Activated B cell treated with CpG ODN at 0.5 μM for 24 hours (primary cell): Measurements from ENCODE around the gene GPRASP2. TPM values are rescaled to one million over a fixed set of nuclear protein-coding genes. Genes with fewer than 3 reads are reported as not detected.

Experiments used
- ATAC-seq: fragments of 200-7000 bp; cut with Tn5 transposase; one replicate; pipeline ENCODE4 v1.10.0; 2021; ENCODE audit warnings: low read depth, mild to moderate bottlenecking, moderate library complexity
- CTCF ChIA-PET: fragments of 350-600 bp; sonication (Branson Sonifier 250); formaldehyde crosslinking; loops from one replicate; lab custom pipeline; 2021; ENCODE audit warnings: antibody characterized with exemption; lab: Charles Lee
- POLR2A ChIA-PET: fragments of 350-600 bp; sonication (Branson Sonifier 250); formaldehyde crosslinking; loops from one replicate; lab custom pipeline; 2021; ENCODE audit warnings: antibody characterized with exemption; lab: Charles Lee
- DNase-seq: peaks from one replicate; pipeline ENCODE4 v3.0.0; 2022
- H3K27ac Mint-ChIP-seq: one replicate; pipeline ENCODE4 v1.8.0; 2020; ENCODE audit warnings: mixed read lengths
- H3K27me3 Mint-ChIP-seq: one replicate; pipeline ENCODE4 v1.8.0; 2021; ENCODE audit warnings: mixed read lengths
- H3K36me3 Mint-ChIP-seq: one replicate; pipeline ENCODE4 v1.8.0; 2021; ENCODE audit warnings: low read depth, mixed read lengths
- H3K4me1 Mint-ChIP-seq: one replicate; pipeline ENCODE4 v1.8.0; 2021; ENCODE audit warnings: mixed read lengths
- H3K4me3 Mint-ChIP-seq: one replicate; pipeline ENCODE4 v1.8.0; 2020; ENCODE audit warnings: mild to moderate bottlenecking, mixed read lengths
- H3K9me3 Mint-ChIP-seq: one replicate; pipeline ENCODE4 v1.8.0; 2020; ENCODE audit warnings: mixed read lengths
- intact Hi-C: fragments of 100-400 bp; cut with micrococcal nuclease; formaldehyde crosslinking; loops from one replicate; pipeline ENCODE4 v1.15.1; 2024
- total RNA-seq: library from RNA; stranded (reverse); gene quantifications from 2 replicates; pipeline ENCODE4 v1.2.3, GENCODE V29; 2022
- TF ChIP-seq, protein P1 (sequence below): fragments of 200-600 bp; IDR thresholded peaks from one replicate; pipeline ENCODE4 v1.8.0; 2022; ENCODE audit warnings: antibody characterized with exemption, mild to moderate bottlenecking

The GPRASP2 gene
- total RNA-seq, 1 donor from 2014 or later: 0.16 TPM

DNA sequence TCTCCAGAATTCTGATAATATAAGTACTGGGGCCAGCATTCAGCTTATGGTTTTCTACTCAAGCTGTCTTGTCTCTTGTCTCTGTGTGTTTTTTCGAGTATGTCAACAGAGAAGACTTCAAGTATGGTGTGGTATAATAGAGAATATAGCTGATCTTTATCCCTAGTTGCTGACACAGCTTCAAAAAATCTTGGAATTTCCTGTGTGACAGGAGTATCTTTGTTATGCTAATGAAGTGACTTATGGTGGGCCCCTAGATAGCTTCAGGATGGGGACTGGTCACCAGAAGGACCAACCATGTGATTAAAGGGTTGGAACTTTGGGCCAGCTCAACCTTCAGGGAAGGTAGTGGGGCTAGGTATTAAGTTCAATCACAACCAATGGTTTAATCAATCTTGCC is 11.2 kb downstream of the GPRASP2 start:
- intact Hi-C loops: loop anchor here (5.0 kb wide), 1 partner anchor 66 kb away; no protein-coding TSS in a partner anchor
- peaks cover 12% of the 10 kb centered on the region for H3K4me1 Mint-ChIP-seq
- no peaks in the 10 kb centered on the region for H3K27me3 Mint-ChIP-seq
- DNase-seq: no peak
- peaks cover 3% of the 10 kb centered on the region for H3K36me3 Mint-ChIP-seq
- no peak overlapping the region for H3K4me3 Mint-ChIP-seq
- TF ChIP-seq, protein P1, sequence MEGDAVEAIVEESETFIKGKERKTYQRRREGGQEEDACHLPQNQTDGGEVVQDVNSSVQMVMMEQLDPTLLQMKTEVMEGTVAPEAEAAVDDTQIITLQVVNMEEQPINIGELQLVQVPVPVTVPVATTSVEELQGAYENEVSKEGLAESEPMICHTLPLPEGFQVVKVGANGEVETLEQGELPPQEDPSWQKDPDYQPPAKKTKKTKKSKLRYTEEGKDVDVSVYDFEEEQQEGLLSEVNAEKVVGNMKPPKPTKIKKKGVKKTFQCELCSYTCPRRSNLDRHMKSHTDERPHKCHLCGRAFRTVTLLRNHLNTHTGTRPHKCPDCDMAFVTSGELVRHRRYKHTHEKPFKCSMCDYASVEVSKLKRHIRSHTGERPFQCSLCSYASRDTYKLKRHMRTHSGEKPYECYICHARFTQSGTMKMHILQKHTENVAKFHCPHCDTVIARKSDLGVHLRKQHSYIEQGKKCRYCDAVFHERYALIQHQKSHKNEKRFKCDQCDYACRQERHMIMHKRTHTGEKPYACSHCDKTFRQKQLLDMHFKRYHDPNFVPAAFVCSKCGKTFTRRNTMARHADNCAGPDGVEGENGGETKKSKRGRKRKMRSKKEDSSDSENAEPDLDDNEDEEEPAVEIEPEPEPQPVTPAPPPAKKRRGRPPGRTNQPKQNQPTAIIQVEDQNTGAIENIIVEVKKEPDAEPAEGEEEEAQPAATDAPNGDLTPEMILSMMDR: no peak
- ChIA-PET POLR2A (no interaction called here), CTCF (no interaction called here)
- H3K9me3 Mint-ChIP-seq: no peaks in the 10 kb centered on the region
- H3K27ac Mint-ChIP-seq: no peak overlapping the region
- ATAC-seq: no peak

DNA sequence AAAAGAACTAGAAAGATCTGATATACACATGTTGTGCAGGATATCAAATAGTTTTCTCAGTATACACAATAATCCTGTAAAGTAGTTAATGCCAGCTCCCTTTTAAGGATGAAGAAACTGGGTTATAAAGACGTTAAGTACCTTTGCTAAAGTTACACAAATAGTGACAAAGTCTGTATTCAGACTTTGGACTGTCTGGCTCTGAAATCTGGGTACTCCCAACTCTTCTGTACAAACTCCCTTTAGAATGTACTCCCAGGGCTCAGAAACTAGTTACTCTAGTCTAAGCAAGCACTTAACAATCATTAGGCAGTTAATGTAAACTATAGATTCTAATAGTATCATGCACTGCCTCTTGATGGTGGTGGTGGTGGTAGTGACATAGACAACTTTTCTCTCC is 15.5 kb downstream of the GPRASP2 start:
- H3K27me3 Mint-ChIP-seq: no peaks in the 10 kb centered on the region
- no peaks in the 10 kb centered on the region for H3K36me3 Mint-ChIP-seq
- POLR2A ChIA-PET: no interaction called here
- TF ChIP-seq, protein P1: no peak
- DNase-seq: no peak
- no peak overlapping the region for H3K4me3 Mint-ChIP-seq
- CTCF ChIA-PET: no interaction called here
- H3K27ac Mint-ChIP-seq: no peak overlapping the region
- H3K4me1 Mint-ChIP-seq: no peaks in the 10 kb centered on the region
- ATAC-seq: no peak
- intact Hi-C loops: no loop called here
- no peaks in the 10 kb centered on the region for H3K9me3 Mint-ChIP-seq

DNA sequence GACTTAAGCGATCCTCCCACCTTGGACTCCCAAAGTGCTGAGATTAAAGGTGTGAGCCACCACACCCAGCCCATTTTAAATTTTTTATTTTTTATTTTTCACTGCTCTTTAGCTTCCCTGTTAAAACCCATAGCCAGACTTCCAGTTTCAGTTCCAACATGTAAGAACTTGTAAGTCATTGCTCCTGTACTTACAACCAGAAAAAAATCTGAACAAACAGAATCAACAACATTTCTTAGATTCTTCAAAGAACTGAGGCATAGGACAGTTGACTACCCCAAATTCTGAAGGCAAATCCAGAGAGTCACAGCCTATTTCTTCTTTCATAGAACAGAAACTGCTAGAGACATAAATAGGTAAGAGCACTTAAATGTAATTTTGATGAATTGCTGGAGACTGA is 16.4 kb downstream of the GPRASP2 start:
- intact Hi-C loops: no loop called here
- CTCF ChIA-PET: no interaction called here
- Mint-ChIP-seq H3K4me3 (no peak overlapping the region), H3K36me3 (no peaks in the 10 kb centered on the region), H3K27me3 (no peaks in the 10 kb centered on the region), H3K4me1 (no peaks in the 10 kb centered on the region), H3K9me3 (no peaks in the 10 kb centered on the region), H3K27ac (no peak overlapping the region)
- POLR2A ChIA-PET: no interaction called here
- ATAC-seq (no peak), DNase-seq (no peak)
- TF ChIP-seq, protein P1: no peak

DNA sequence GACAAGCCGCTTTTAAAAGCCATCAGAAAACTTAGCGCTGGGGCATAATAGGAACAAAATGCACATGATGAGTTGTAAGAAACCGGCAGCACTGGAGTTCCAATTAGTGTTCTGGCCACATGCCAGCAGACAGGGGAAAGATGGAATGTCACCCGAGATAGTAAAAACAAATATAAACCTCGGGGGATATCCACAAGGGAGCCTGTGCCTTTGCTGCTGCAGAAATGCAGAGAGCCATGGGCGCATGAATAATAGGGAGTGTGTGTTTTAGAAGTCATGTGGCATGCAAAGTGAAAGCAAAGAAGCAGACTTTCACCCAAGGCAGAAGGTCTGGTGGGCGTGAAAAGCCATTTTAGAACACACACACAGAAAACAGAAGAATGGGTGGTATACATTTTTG is 27.4 kb downstream of the GPRASP2 start:
- TF ChIP-seq, protein P1: no peak
- Mint-ChIP-seq H3K9me3 (no peaks in the 10 kb centered on the region), H3K27ac (no peak overlapping the region), H3K4me1 (no peaks in the 10 kb centered on the region), H3K4me3 (no peak overlapping the region), H3K36me3 (no peaks in the 10 kb centered on the region), H3K27me3 (no peaks in the 10 kb centered on the region)
- ATAC-seq (no peak), DNase-seq (no peak)
- ChIA-PET CTCF (no interaction called here), POLR2A (no interaction called here)
- intact Hi-C loops: no loop called here

DNA sequence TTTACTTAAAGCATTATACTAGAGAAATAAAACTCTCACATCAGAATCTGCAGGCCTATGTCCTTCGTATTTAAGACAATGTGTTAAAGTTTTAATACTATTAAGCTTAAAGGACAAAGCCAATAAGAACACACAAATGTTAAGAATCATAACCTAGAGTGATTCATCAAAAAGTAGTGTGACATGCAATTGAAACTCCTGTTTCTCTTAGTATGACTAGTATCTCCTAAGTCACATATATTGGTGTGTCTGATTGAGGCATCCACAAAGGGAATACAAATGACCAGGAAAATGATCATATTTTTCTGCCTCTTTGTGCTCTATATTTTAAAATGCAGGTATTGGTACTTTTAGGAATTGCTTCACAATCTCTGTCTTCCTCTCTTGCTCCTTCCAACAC is 32.1 kb downstream of the GPRASP2 start:
- TF ChIP-seq, protein P1: no peak
- ATAC-seq (no peak), DNase-seq (no peak)
- Mint-ChIP-seq H3K27ac (no peak overlapping the region), H3K27me3 (no peaks in the 10 kb centered on the region), H3K9me3 (no peaks in the 10 kb centered on the region), H3K4me3 (no peak overlapping the region), H3K4me1 (no peaks in the 10 kb centered on the region), H3K36me3 (no peaks in the 10 kb centered on the region)
- intact Hi-C loops: no loop called here
- ChIA-PET CTCF (no interaction called here), POLR2A (no interaction called here)
